GM18511 (cell line): ENCODE data around the gene OR7A5.
"Not testable (repeated sequence)": the region's sequence is repeated elsewhere in the genome, so short reads cannot be mapped to it uniquely, and the experiment has no call there.

Experiments
- ATAC-seq: cut with Tn5 transposase; IDR thresholded peaks from one replicate; pipeline ENCODE4 v1.9.1; 2021; ENCODE audit warnings: mild to moderate bottlenecking, moderate library complexity; ENCODE audit not compliant: unreplicated experiment

The OR7A5 gene

GRCh38 chr19:14785102-14785793, 49.7 kb downstream of the OR7A5 start:
- peak; percentile 44 for ATAC-seq

GRCh38 chr19:14784730-14785101, 50.3 kb downstream of the OR7A5 start:
- ATAC-seq: peak; percentile 56

- ATAC-seq: not testable (repeated sequence)
Measured at GRCh38 chr19:14783410-14783998, 51.5 kb downstream of the OR7A5 start.

- ATAC-seq: no peak
Measured at GRCh38 chr19:14782626-14783409, 52.2 kb downstream of the OR7A5 start.

- ATAC-seq: not testable (repeated sequence)
Measured at GRCh38 chr19:14781713-14782536, 53.1 kb downstream of the OR7A5 start.

GRCh38 chr19:14780622-14781225, 54.3 kb downstream of the OR7A5 start:
- not testable (repeated sequence) for ATAC-seq

- ATAC-seq: no peak
Measured at GRCh38 chr19:14779151-14779550, 55.8 kb downstream of the OR7A5 start.

GRCh38 chr19:14778110-14778845, 56.7 kb downstream of the OR7A5 start, which contains the start of gene ADGRE2:
ADGRE2 (minus strand) TSS chr19:14778560; CDS start chr19:14776756, 1,804 bp downstream.
- ATAC-seq: not testable (repeated sequence)

GRCh38 chr19:14777645-14778044, 57.3 kb downstream of the OR7A5 start:
- ATAC-seq: not testable (repeated sequence)
